A549 (cell line): ENCODE measurements around the gene B3GLCT. TPM values are rescaled to one million over a fixed set of nuclear protein-coding genes. Genes with fewer than 3 reads are reported as not detected.

ENCODE experiments used
- ATAC-seq, 2 experiments: fragments of 200-7000 bp in 1 of 2; fragments of >200 bp in 1 of 2; cut with Nextera tagmentation in 1 of 2; cut with Tn5 transposase in 1 of 2; 3 replicates each; pipeline versions ENCODE4 v1.8.0 to v1.9.1; 2018 to 2020; ENCODE audit warnings: mild to moderate bottlenecking in 1 of 2, moderate library complexity in 1 of 2
- CTCF ChIA-PET: fragments of 300-600 bp; sonication (Branson Sonifier 250); formaldehyde crosslinking; extraction: SDS; loops from one replicate; lab custom pipeline; 2021; ENCODE audit warnings: antibody characterized with exemption, inconsistent platforms; lab: Yijun Ruan, JAX
- POLR2A ChIA-PET: fragments of 350-600 bp; formaldehyde crosslinking; extraction: SDS; loops from one replicate; lab custom pipeline; 2021; ENCODE audit warnings: antibody characterized with exemption, inconsistent platforms; lab: Yijun Ruan, JAX
- DNase-seq, 2 experiments: peaks; one replicate each; pipeline versions ENCODE4 v3.0.0 to v3.0.0-alpha.2; 2011 to 2016; ENCODE audit warnings: low read depth in 1 of 2, low spot score in 1 of 2
- FAIRE-seq: peaks from 2 replicates; lab custom pipeline; 2011; peaks lifted over from hg19 to GRCh38; lab: Jason Lieb, UNC
- H3K27ac ChIP-seq, 2 experiments: fragments of >200 bp; sonication (Bioruptor Twin); formaldehyde crosslinking; 3 replicates each; pipeline ENCODE4 v1.5.1; 2016 to 2017
- H3K4me1 ChIP-seq: fragments of >200 bp; sonication (Bioruptor Twin); formaldehyde crosslinking; 3 replicates; pipeline ENCODE4 v1.6.1; 2016
- H3K4me2 ChIP-seq: fragments of >200 bp; sonication (Bioruptor Twin); formaldehyde crosslinking; 3 replicates; pipeline ENCODE4 v1.6.1; 2016
- H3K4me3 ChIP-seq: fragments of >200 bp; sonication (Bioruptor Twin); formaldehyde crosslinking; 3 replicates; pipeline ENCODE4 v1.5.1; 2016
- H3K9me3 ChIP-seq: fragments of >200 bp; sonication (Bioruptor Twin); formaldehyde crosslinking; 3 replicates; pipeline ENCODE4 v1.6.1; 2016
- CEBPB ChIP-seq, 2 experiments: fragments of >200 bp in 1 of 2; sonication (Bioruptor Twin) in 1 of 2; formaldehyde crosslinking in 1 of 2; IDR thresholded peaks; 2 replicates each; pipeline ENCODE4 v1.6.1; 2012 to 2016
- CHD2 ChIP-seq: fragments of 150-350 bp; IDR thresholded peaks from 2 replicates; pipeline ENCODE4 v1.6.1; 2014; ENCODE audit warnings: low read length; ENCODE audit not compliant: partially characterized antibody
- EHMT2 ChIP-seq: fragments of 200-600 bp; sonication (generic); IDR thresholded peaks from 2 replicates; pipeline ENCODE4 v1.6.1; 2016; ENCODE audit warnings: antibody characterized with exemption, low read depth, mild to moderate bottlenecking, moderate library complexity
- ESRRA ChIP-seq: fragments of 150-350 bp; IDR thresholded peaks from 2 replicates; pipeline ENCODE4 v1.6.1; 2014; ENCODE audit warnings: mild to moderate bottlenecking, low read length, borderline replicate concordance
- FOXS1 ChIP-seq: fragments of 250-450 bp; sonication (Bioruptor Pico); IDR thresholded peaks from 2 replicates; pipeline ENCODE4 v1.5.0; 2020; ENCODE audit warnings: mild to moderate bottlenecking, moderate library complexity
- HOXB5 ChIP-seq: fragments of 250-450 bp; sonication (Bioruptor Pico); IDR thresholded peaks from 2 replicates; pipeline ENCODE4 v1.5.0; 2020; ENCODE audit warnings: mild to moderate bottlenecking, moderate library complexity
- JUNB ChIP-seq: fragments of >200 bp; sonication (Bioruptor Twin); formaldehyde crosslinking; IDR thresholded peaks from 2 replicates; pipeline ENCODE4 v1.6.1; 2016
- NFE2L2 ChIP-seq: fragments of 150-350 bp; conservative IDR thresholded peaks from 2 replicates; pipeline ENCODE4 v1.6.1; 2014; ENCODE audit warnings: low read length
- NPAS2 ChIP-seq: fragments of 250-450 bp; sonication (Bioruptor Pico); IDR thresholded peaks from 2 replicates; pipeline ENCODE4 v1.8.0; 2022; ENCODE audit warnings: mild to moderate bottlenecking, moderate library complexity, borderline replicate concordance
- NR3C1 ChIP-seq: fragments of >200 bp; sonication (Bioruptor Twin); formaldehyde crosslinking; IDR thresholded peaks from 3 replicates; pipeline ENCODE4 v1.6.1; 2017
- POLR2A ChIP-seq: IDR thresholded peaks from 2 replicates; pipeline ENCODE4 v1.6.1; 2012; ENCODE audit warnings: mild to moderate bottlenecking, low read length
- RARB ChIP-seq: fragments of 250-450 bp; sonication (Bioruptor Pico); IDR thresholded peaks from 2 replicates; pipeline ENCODE4 v1.8.0; 2021; ENCODE audit warnings: mild to moderate bottlenecking, moderate library complexity
- RNF2 ChIP-seq: fragments of 200-600 bp; sonication (generic); IDR thresholded peaks from 2 replicates; pipeline ENCODE4 v1.6.1; 2016; ENCODE audit warnings: low read depth, mild to moderate bottlenecking, antibody characterized with exemption, moderate library complexity, borderline replicate concordance
- SMC3 ChIP-seq: fragments of >200 bp; sonication (Bioruptor Twin); formaldehyde crosslinking; IDR thresholded peaks from 3 replicates; pipeline ENCODE4 v1.6.1; 2018; ENCODE audit warnings: inconsistent platforms
- SREBF2 ChIP-seq: fragments of 450-650 bp; IDR thresholded peaks from 2 replicates; pipeline ENCODE4 v1.6.1; 2014; ENCODE audit warnings: mild to moderate bottlenecking, moderate library complexity
- TP53 ChIP-seq: fragments of 250-450 bp; sonication (Bioruptor Pico); IDR thresholded peaks from 2 replicates; pipeline ENCODE4 v1.5.0; 2021; ENCODE audit warnings: mild to moderate bottlenecking, moderate library complexity
- ZC3H11A ChIP-seq: fragments of 450-650 bp; IDR thresholded peaks from 2 replicates; pipeline ENCODE4 v1.6.1; 2014; ENCODE audit warnings: antibody characterized with exemption, mild to moderate bottlenecking
- WGBS: methylation state at CpG from one replicate; pipeline ENCODE4 v1.1.6; 2017; ENCODE audit errors: missing lambda C conversion rate; 5-methylcytosine and 5-hydroxymethylcytosine counted together
- polyA plus RNA-seq, 4 experiments: library from polyadenylated mRNA; depleted of rRNA in 3 of 4; stranded (reverse); fragments of >200 nt; fragmentation: RNase III in 1 of 4; extraction: RNeasy Plus Mini Kit Qiagen cat#74134 plus additional on column Dnase treatment in 1 of 4; gene quantifications; 2 replicates in 3 of 4; 3 replicates in 1 of 4; pipeline ENCODE4 v1.2.3, GENCODE V29; 2011 to 2017
- TF ChIP-seq, protein P1 (sequence below): fragments of >200 bp; sonication (Bioruptor Twin); formaldehyde crosslinking; IDR thresholded peaks from 3 replicates; pipeline ENCODE4 v1.6.1; 2016
- TF ChIP-seq, protein P2 (sequence below): fragments of 250-450 bp; sonication (Bioruptor Pico); IDR thresholded peaks from 2 replicates; pipeline ENCODE4 v1.5.0; 2020; ENCODE audit warnings: low read depth, mild to moderate bottlenecking, moderate library complexity
- TF ChIP-seq, protein P3 (sequence below): IDR thresholded peaks from 2 replicates; pipeline ENCODE4 v1.6.1; 2012
- TF ChIP-seq, protein P4 (sequence below): fragments of 200-600 bp; sonication (generic); IDR thresholded peaks from 2 replicates; pipeline ENCODE4 v1.6.1; 2016; ENCODE audit warnings: antibody characterized with exemption, mild to moderate bottlenecking, moderate library complexity
- TF ChIP-seq, protein P5 (sequence below): fragments of 150-350 bp; IDR thresholded peaks from 2 replicates; pipeline ENCODE4 v1.6.1; 2014; ENCODE audit warnings: low read depth, mild to moderate bottlenecking, low read length

The B3GLCT gene
- polyA plus RNA-seq, 2 of the 4 experiments (the other 2 are of a cell fraction): 4.5 to 6.6 TPM

DNA sequence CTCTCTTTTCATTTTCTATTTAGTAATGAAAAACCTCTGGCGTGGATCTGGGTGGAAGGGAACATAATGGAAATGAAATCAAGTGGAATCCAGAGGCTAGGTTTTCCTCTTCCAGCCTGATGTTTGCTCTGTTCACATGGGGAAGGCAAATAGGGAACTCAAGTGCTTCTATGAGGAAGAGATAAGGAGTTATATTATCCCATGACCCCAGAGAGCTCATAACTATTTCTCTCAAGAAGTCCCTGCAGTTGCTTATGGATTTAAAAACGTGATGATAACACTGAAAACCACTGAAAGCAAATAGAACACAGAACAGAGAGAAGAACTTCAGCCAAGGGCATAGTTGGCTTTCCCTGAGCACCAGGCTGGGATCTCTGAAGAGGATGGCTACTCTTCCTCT lies 157.8 kb downstream of the B3GLCT start:
- ATAC-seq (no peak), DNase-seq (no peak), FAIRE-seq (no peak)
- no peak overlapping the region for H3K4me3 ChIP-seq
- 0 out of 3 replicates have a peak, but pooled peaks cover 3% of the 10 kb centered on the region for H3K9me3 ChIP-seq
- WGBS: 2% methylated on average over 2 of the region's 2 CpGs
- no peak overlapping the region for H3K27ac ChIP-seq
- POLR2A ChIA-PET: no interaction called here
- no peak for TF ChIP-seq SMC3
- H3K4me2 ChIP-seq: no peak overlapping the region
- CTCF ChIA-PET: no interaction called here
- H3K4me1 ChIP-seq: no peaks in the 10 kb centered on the region

DNA sequence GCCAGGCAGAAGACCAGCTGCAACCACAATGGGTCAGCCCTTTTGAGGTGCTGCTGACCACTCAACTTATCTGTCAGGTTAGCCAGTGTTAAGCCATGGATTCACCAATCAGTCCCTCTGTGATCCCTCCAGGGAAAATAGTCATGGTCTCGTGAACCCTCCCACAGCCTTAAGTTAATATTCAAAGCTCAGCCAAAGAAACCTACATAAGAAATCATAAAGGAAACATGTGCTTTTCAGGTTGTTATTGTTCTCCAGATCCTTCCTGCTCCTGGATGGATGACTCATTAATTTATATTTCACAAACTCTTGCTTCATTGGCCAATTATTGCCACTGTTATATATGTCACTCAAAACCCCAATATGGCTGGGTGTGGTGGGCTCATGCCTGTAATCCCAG lies 161.9 kb downstream of the B3GLCT start:
- WGBS: 36% methylated on average over 1 of the region's 1 CpG
- DNase-seq (no peak), FAIRE-seq (no peak), ATAC-seq (no peak)
- TF ChIP-seq HOXB5 (CRISPR knock-in tag): no peak
- TF ChIP-seq, protein P1, sequence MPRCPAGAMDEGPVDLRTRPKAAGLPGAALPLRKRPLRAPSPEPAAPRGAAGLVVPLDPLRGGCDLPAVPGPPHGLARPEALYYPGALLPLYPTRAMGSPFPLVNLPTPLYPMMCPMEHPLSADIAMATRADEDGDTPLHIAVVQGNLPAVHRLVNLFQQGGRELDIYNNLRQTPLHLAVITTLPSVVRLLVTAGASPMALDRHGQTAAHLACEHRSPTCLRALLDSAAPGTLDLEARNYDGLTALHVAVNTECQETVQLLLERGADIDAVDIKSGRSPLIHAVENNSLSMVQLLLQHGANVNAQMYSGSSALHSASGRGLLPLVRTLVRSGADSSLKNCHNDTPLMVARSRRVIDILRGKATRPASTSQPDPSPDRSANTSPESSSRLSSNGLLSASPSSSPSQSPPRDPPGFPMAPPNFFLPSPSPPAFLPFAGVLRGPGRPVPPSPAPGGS: no peak
- no peak for TF ChIP-seq TP53
- no peak for TF ChIP-seq RARB (CRISPR knock-in tag)
- no peak for TF ChIP-seq FOXS1 (CRISPR knock-in tag)
- TF ChIP-seq ZC3H11A: no peak
- no peak for TF ChIP-seq ESRRA
- TF ChIP-seq NPAS2 (CRISPR knock-in tag): no peak
- TF ChIP-seq, protein P2, sequence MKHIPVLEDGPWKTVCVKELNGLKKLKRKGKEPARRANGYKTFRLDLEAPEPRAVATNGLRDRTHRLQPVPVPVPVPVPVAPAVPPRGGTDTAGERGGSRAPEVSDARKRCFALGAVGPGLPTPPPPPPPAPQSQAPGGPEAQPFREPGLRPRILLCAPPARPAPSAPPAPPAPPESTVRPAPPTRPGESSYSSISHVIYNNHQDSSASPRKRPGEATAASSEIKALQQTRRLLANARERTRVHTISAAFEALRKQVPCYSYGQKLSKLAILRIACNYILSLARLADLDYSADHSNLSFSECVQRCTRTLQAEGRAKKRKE (CRISPR knock-in tag): no peak
- Histone ChIP-seq H3K27ac (no peak overlapping the region), H3K4me1 (no peaks in the 10 kb centered on the region), H3K9me3 (no peaks in the 10 kb centered on the region), H3K4me3 (no peak overlapping the region), H3K4me2 (no peak overlapping the region)
- POLR2A ChIA-PET: no interaction called here
- CTCF ChIA-PET: interaction anchor here (0.9 kb wide), 1 partner anchor 126 kb away, joined by 3 read pairs; no protein-coding TSS in a partner anchor

DNA sequence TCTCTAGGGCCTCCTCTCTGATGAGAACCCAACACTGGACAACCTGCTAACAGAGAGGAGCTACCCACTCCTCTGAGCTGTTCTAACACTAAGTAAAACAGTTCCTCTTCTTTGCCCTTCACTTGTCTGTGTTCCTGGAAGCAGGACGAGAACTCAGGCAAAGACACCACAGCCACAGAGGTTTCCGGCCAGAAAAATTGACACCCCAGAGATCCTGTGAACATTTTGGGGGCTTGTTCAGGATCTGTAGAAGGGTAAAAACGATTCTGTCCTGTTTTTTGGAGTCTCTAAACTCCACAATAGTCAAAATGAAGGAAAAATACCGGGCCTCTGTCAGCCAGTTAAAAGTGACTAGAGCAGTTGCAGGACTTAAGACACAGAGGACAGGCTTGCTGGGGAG lies 165.9 kb downstream of the B3GLCT start:
- Histone ChIP-seq H3K4me2 (no peak overlapping the region), H3K4me3 (no peak overlapping the region), H3K27ac (no peak overlapping the region), H3K9me3 (no peaks in the 10 kb centered on the region), H3K4me1 (no peaks in the 10 kb centered on the region)
- POLR2A ChIA-PET: no interaction called here
- no peak for FAIRE-seq
- DNase-seq: no peak
- 30% methylated on average over 4 of the region's 4 CpGs for WGBS
- no peak for ATAC-seq
- CTCF ChIA-PET: no interaction called here
- TF ChIP-seq RNF2: no peak
- no peak for TF ChIP-seq CHD2
- TF ChIP-seq SREBF2: no peak
- TF ChIP-seq ZC3H11A: no peak
- no peak for TF ChIP-seq SMC3
- TF ChIP-seq JUNB: no peak
- TF ChIP-seq EHMT2: no peak
- TF ChIP-seq, protein P2 (CRISPR knock-in tag): no peak
- no peak for TF ChIP-seq POLR2A
- TF ChIP-seq, protein P3, sequence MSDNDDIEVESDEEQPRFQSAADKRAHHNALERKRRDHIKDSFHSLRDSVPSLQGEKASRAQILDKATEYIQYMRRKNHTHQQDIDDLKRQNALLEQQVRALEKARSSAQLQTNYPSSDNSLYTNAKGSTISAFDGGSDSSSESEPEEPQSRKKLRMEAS: no peak
- TF ChIP-seq, protein P4, sequence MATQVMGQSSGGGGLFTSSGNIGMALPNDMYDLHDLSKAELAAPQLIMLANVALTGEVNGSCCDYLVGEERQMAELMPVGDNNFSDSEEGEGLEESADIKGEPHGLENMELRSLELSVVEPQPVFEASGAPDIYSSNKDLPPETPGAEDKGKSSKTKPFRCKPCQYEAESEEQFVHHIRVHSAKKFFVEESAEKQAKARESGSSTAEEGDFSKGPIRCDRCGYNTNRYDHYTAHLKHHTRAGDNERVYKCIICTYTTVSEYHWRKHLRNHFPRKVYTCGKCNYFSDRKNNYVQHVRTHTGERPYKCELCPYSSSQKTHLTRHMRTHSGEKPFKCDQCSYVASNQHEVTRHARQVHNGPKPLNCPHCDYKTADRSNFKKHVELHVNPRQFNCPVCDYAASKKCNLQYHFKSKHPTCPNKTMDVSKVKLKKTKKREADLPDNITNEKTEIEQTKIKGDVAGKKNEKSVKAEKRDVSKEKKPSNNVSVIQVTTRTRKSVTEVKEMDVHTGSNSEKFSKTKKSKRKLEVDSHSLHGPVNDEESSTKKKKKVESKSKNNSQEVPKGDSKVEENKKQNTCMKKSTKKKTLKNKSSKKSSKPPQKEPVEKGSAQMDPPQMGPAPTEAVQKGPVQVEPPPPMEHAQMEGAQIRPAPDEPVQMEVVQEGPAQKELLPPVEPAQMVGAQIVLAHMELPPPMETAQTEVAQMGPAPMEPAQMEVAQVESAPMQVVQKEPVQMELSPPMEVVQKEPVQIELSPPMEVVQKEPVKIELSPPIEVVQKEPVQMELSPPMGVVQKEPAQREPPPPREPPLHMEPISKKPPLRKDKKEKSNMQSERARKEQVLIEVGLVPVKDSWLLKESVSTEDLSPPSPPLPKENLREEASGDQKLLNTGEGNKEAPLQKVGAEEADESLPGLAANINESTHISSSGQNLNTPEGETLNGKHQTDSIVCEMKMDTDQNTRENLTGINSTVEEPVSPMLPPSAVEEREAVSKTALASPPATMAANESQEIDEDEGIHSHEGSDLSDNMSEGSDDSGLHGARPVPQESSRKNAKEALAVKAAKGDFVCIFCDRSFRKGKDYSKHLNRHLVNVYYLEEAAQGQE: no peak
- no peak for TF ChIP-seq CEBPB (IDR thresholded peaks at IDR 0.05)
- no peak for TF ChIP-seq NFE2L2
- no peak for TF ChIP-seq NR3C1
- TF ChIP-seq, protein P5, sequence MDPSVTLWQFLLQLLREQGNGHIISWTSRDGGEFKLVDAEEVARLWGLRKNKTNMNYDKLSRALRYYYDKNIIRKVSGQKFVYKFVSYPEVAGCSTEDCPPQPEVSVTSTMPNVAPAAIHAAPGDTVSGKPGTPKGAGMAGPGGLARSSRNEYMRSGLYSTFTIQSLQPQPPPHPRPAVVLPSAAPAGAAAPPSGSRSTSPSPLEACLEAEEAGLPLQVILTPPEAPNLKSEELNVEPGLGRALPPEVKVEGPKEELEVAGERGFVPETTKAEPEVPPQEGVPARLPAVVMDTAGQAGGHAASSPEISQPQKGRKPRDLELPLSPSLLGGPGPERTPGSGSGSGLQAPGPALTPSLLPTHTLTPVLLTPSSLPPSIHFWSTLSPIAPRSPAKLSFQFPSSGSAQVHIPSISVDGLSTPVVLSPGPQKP: no peak
